Measurements from ENCODE around the gene MINAR2. TPM values are rescaled to one million over a fixed set of nuclear protein-coding genes. Genes with fewer than 3 reads are reported as not detected.

Gene MINAR2
- total RNA-seq, 1 donor, result under 0.01 TPM

DNA sequence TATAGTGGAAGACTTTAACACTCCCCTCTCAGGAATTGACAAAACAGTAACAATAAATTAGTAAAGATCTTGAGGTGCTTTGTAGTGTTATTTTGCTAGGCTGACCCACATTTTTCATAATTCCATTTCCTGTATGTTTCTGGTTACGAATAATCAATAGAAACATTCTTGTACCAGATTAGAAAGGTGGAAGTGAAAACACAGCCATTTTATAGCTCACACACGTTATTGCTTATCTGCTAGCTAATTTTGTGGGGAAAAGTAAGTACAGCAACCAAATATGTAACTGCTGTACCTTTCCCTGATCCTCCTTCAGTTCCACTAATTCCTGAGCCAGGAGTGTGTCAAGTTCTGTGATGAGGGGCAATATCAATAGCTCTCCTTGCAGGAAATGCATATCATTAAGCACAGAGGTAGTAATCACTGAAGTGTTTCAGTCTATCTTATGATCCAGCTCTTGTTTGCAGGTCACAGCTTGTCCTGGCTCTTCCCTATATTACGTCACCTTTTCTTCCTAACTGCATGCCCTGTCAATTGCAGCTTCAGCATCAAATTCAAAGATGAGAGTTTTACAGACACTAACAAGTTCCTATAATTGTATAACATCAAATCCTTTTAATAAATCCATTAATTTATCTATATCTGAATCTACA is 59.4 kb downstream of the MINAR2 start:
- TF ChIP-seq, protein P1, sequence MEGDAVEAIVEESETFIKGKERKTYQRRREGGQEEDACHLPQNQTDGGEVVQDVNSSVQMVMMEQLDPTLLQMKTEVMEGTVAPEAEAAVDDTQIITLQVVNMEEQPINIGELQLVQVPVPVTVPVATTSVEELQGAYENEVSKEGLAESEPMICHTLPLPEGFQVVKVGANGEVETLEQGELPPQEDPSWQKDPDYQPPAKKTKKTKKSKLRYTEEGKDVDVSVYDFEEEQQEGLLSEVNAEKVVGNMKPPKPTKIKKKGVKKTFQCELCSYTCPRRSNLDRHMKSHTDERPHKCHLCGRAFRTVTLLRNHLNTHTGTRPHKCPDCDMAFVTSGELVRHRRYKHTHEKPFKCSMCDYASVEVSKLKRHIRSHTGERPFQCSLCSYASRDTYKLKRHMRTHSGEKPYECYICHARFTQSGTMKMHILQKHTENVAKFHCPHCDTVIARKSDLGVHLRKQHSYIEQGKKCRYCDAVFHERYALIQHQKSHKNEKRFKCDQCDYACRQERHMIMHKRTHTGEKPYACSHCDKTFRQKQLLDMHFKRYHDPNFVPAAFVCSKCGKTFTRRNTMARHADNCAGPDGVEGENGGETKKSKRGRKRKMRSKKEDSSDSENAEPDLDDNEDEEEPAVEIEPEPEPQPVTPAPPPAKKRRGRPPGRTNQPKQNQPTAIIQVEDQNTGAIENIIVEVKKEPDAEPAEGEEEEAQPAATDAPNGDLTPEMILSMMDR (IDR thresholded peaks at IDR 0.05; ENCODE audit: insufficient read depth, low read depth, low read length), result no peak

More for the DNA sequence above, 59.4 kb downstream of the MINAR2 start:
- no peak for DNase-seq (ENCODE audit: low read depth)
- H3K4me3 ChIP-seq (ENCODE audit: low read depth, low read length), result no peak overlapping the region

Other genes with a start within 250 kb of the MINAR2 start
- gene CHSY3, start 156.4 kb downstream of the MINAR2 start, total RNA-seq, result 9.9 and 11.3 TPM in 2 replicates

All from fibroblast of villous mesenchyme (primary cell).